HCT116 (cell line): ENCODE results near the gene LPAR2. TPM values are rescaled to one million over a fixed set of nuclear protein-coding genes. Genes with fewer than 3 reads are reported as not detected.

ENCODE experiments used
- ATAC-seq: fragments of 200-7000 bp; cut with Tn5 transposase; 2 replicates; pipeline ENCODE4 v1.9.1; 2020; ENCODE audit warnings: mild to moderate bottlenecking, moderate library complexity
- BruUV-seq: library from RNA; stranded (reverse); fragments of 400-500 nt; replicated peaks from 2 replicates; lab custom pipeline; 2021; lab: Mats Ljungman, UMichigan
- CTCF ChIA-PET: fragments of 300-600 bp; sonication (Branson Sonifier 250); formaldehyde crosslinking; loops from one replicate; lab custom pipeline; 2021; ENCODE audit warnings: antibody characterized with exemption; lab: Charles Lee
- POLR2A ChIA-PET: fragments of 300-600, 350-600 bp; sonication (Branson Sonifier 250); formaldehyde crosslinking; loops from one replicate; lab custom pipeline; 2021; ENCODE audit warnings: antibody characterized with exemption; lab: Charles Lee
- RAD21 ChIA-PET, 2 experiments: fragments of 300-600 bp; sonication (Branson Sonifier 250); formaldehyde crosslinking; loops; one replicate each; lab custom pipeline; 2023; ENCODE audit warnings: low total read pairs in 2 of 2; ENCODE audit not compliant: uncharacterized antibody in 2 of 2, unreplicated experiment in 2 of 2, low non-redundant PET in 1 of 2; lab: Charles Lee
- DNase-seq: peaks from one replicate; pipeline ENCODE4 v3.0.0-alpha.2; 2010; ENCODE audit warnings: low read depth, low spot score
- H2AFZ ChIP-seq: fragments of 200-600 bp; shearing (Covaris generic), sonication (generic); 2 replicates; pipeline ENCODE4 v1.6.1; 2017; ENCODE audit warnings: low read depth, mixed run types, mixed read lengths, antibody characterized with exemption, low read length; ENCODE audit not compliant: poor library complexity, severe bottlenecking
- H3K27ac ChIP-seq: 2 replicates; pipeline ENCODE4 v1.5.1; 2012; ENCODE audit warnings: low read depth, low read length
- H3K27me3 ChIP-seq: fragments of 200-600 bp; sonication (generic); 2 replicates; pipeline ENCODE4 v1.6.1; 2016; ENCODE audit warnings: mixed run types, low read length, mixed read lengths; ENCODE audit not compliant: insufficient read depth
- H3K36me3 ChIP-seq, 2 experiments: fragments of 200-500 bp in 1 of 2; fragments of 200-600 bp in 1 of 2; sonication (Bioruptor generic) in 1 of 2; sonication (generic) in 1 of 2; 2 replicates each; pipeline versions ENCODE4 v1.5.1 to v1.6.1; 2014 to 2016; ENCODE audit warnings: low read length in 2 of 2, inconsistent platforms in 1 of 2, mixed read lengths in 1 of 2, mixed run types in 1 of 2; ENCODE audit not compliant: insufficient read depth in 2 of 2, control insufficient read depth in 1 of 2
- H3K4me1 ChIP-seq, 2 experiments: fragments of 200-600 bp in 1 of 2; sonication (generic) in 1 of 2; 2 replicates each; pipeline versions ENCODE4 v1.5.1 to v1.6.1; 2012 to 2017; ENCODE audit warnings: low read length in 2 of 2, inconsistent platforms in 1 of 2, mild to moderate bottlenecking in 1 of 2, mixed read lengths in 1 of 2, mixed run types in 1 of 2, moderate library complexity in 1 of 2; ENCODE audit not compliant: insufficient read depth in 2 of 2, control insufficient read depth in 1 of 2
- H3K4me2 ChIP-seq: fragments of 200-600 bp; sonication (generic); 2 replicates; pipeline ENCODE4 v1.6.1; 2017; ENCODE audit warnings: mixed run types, low read length, mixed read lengths
- H3K4me3 ChIP-seq, 2 experiments: fragments of 200-600 bp in 1 of 2; sonication (generic) in 1 of 2; replicated peaks in 1 of 2; 2 replicates each; pipeline ENCODE4 v1.5.1; 2011 to 2016; ENCODE audit warnings: low read length in 2 of 2, control low read depth in 1 of 2, low read depth in 1 of 2, mild to moderate bottlenecking in 1 of 2, mixed read lengths in 1 of 2, mixed run types in 1 of 2
- H3K79me2 ChIP-seq: fragments of 200-600 bp; sonication (generic); 2 replicates; pipeline ENCODE4 v1.6.1; 2017; ENCODE audit warnings: mild to moderate bottlenecking, mixed run types, low read length, moderate library complexity, mixed read lengths; ENCODE audit not compliant: insufficient read depth
- H3K9ac ChIP-seq: fragments of 200-600 bp; sonication (generic); 2 replicates; pipeline ENCODE4 v1.6.1; 2016; ENCODE audit warnings: low read length, mixed read lengths
- H3K9me2 ChIP-seq: fragments of 200-600 bp; sonication (generic), shearing (Covaris generic); 2 replicates; pipeline ENCODE4 v1.6.1; 2017; ENCODE audit warnings: mixed run types, mild to moderate bottlenecking, moderate library complexity; ENCODE audit not compliant: insufficient read depth
- H3K9me3 ChIP-seq, 2 experiments: fragments of 200-500 bp in 1 of 2; fragments of 200-600 bp in 1 of 2; sonication (Bioruptor generic) in 1 of 2; sonication (generic) in 1 of 2; 2 replicates each; pipeline ENCODE4 v1.6.1; 2014 to 2017; ENCODE audit warnings: low read length in 2 of 2, mixed read lengths in 2 of 2, inconsistent platforms in 1 of 2, low read depth in 1 of 2, mild to moderate bottlenecking in 1 of 2, mixed run types in 1 of 2, moderate library complexity in 1 of 2; ENCODE audit not compliant: control insufficient read depth in 1 of 2, insufficient read depth in 1 of 2
- H4K20me1 ChIP-seq: fragments of 200-600 bp; sonication (generic), shearing (Covaris generic); 2 replicates; pipeline ENCODE4 v1.6.1; 2017; ENCODE audit warnings: mixed run types, mild to moderate bottlenecking, moderate library complexity; ENCODE audit not compliant: insufficient read depth
- CBX3 ChIP-seq: IDR thresholded peaks from 2 replicates; pipeline ENCODE4 v1.6.1; 2012; ENCODE audit warnings: low read depth
- CEBPB ChIP-seq: IDR thresholded peaks from 2 replicates; pipeline ENCODE4 v1.6.1; 2012; ENCODE audit warnings: low read depth
- EGR1 ChIP-seq: IDR thresholded peaks from 2 replicates; pipeline ENCODE4 v1.6.1; 2012; ENCODE audit warnings: low read depth
- ELF1 ChIP-seq: IDR thresholded peaks from 2 replicates; pipeline ENCODE4 v1.6.1; 2012; ENCODE audit warnings: low read depth, borderline replicate concordance
- EZH2 ChIP-seq: fragments of 200-600 bp; sonication (generic); IDR thresholded peaks from 2 replicates; pipeline ENCODE4 v1.6.1; 2017; ENCODE audit warnings: antibody characterized with exemption, mixed run types
- EZH2phosphoT487 ChIP-seq: fragments of 200-600 bp; IDR thresholded peaks from 2 replicates; pipeline ENCODE4 v1.6.1; 2018; ENCODE audit warnings: antibody characterized with exemption, borderline replicate concordance
- MAX ChIP-seq: IDR thresholded peaks from 2 replicates; pipeline ENCODE4 v1.6.1; 2012
- POLR2AphosphoS5 ChIP-seq: IDR thresholded peaks from 2 replicates; pipeline ENCODE4 v1.6.1; 2011; ENCODE audit warnings: mild to moderate bottlenecking, low read depth, low read length, moderate library complexity
- RAD21 ChIP-seq: IDR thresholded peaks from 2 replicates; pipeline ENCODE4 v1.6.1; 2012; ENCODE audit warnings: low read depth, mild to moderate bottlenecking
- SIN3A ChIP-seq: IDR thresholded peaks from 2 replicates; pipeline ENCODE4 v1.6.1; 2012; ENCODE audit warnings: low read depth
- SP1 ChIP-seq: IDR thresholded peaks from 2 replicates; pipeline ENCODE4 v1.6.1; 2012; ENCODE audit warnings: low read depth
- TCF7L2 ChIP-seq: IDR thresholded peaks from 2 replicates; pipeline ENCODE4 v1.7.0; 2011; ENCODE audit warnings: borderline replicate concordance, inconsistent platforms; ENCODE audit not compliant: insufficient read depth, insufficient read length; ENCODE audit errors: extremely low read depth
- YY1 ChIP-seq: IDR thresholded peaks from 2 replicates; pipeline ENCODE4 v1.6.1; 2011; ENCODE audit warnings: low read length, low read depth, moderate library complexity, mild to moderate bottlenecking; ENCODE audit not compliant: insufficient replicate concordance; ENCODE audit errors: extremely low read depth
- ZFX ChIP-seq: fragments of 450-650 bp; IDR thresholded peaks from 2 replicates; pipeline ENCODE4 v1.6.1; 2017
- ZNF274 ChIP-seq: fragments of 200-500 bp; sonication (Bioruptor generic); IDR thresholded peaks from 2 replicates; pipeline ENCODE4 v1.6.1; 2014; ENCODE audit warnings: mild to moderate bottlenecking, low read depth, low read length, inconsistent platforms
- intact Hi-C: fragments of 100-400 bp; cut with micrococcal nuclease; formaldehyde crosslinking; loops from 2 replicates; pipeline ENCODE4 v1.10.0; 2022
- total RNA-seq: library from RNA; stranded (reverse); gene quantifications from one replicate; pipeline ENCODE4 v1.2.1, GENCODE V29; 2021; ENCODE audit not compliant: unreplicated experiment

LPAR2 gene
- total RNA-seq, 1 experiment from 2014 or later: 28.2 TPM

GRCh38 chr19:19655051-19655594 lies 27.1 kb upstream of the LPAR2 start:
- H3K79me2 ChIP-seq: peaks cover 13% of the 10 kb centered on the region
- TF ChIP-seq ZNF274 (no peak), MAX (no peak)
- TF ChIP-seq, all 23 proteins: peak for 0
- CTCF ChIA-PET: no interaction called here
- Histone ChIP-seq H3K4me3 (no peak overlapping the region), H3K9me2 (no peaks in the 10 kb centered on the region), H4K20me1 (no peaks in the 10 kb centered on the region), H3K9me3 (no peaks in the 10 kb centered on the region), H3K36me3 (peaks cover 56 to 61% of the 10 kb centered on the region in 2 experiments), H3K27me3 (no peaks in the 10 kb centered on the region), H2AFZ (no peak overlapping the region), H3K27ac (no peak overlapping the region), H3K4me1 (peaks cover 0 to 6% of the 10 kb centered on the region in 2 experiments; a peak in 1 of 4 replicates), H3K4me2 (no peak overlapping the region), H3K9ac (no peak overlapping the region)
- no peak for ATAC-seq
- intact Hi-C loops: no loop called here
- BruUV-seq: no TSS peak
- POLR2A ChIA-PET: no interaction called here
- DNase-seq: no peak
- RAD21 ChIA-PET: no interaction called here

GRCh38 chr19:19654441-19654840 lies 26.4 kb upstream of the LPAR2 start:
- CTCF ChIA-PET: no interaction called here

More at GRCh38 chr19:19654441-19654840, 26.4 kb upstream of the LPAR2 start:
- ChIA-PET RAD21 (no interaction called here), POLR2A (interaction anchor here (1.4 kb wide), 1 partner anchor 9 kb away, joined by 3 read pairs; no protein-coding TSS in a partner anchor)
- ATAC-seq: no peak
- no peaks in the 10 kb centered on the region for H3K27me3 ChIP-seq
- no peak overlapping the region for H3K4me2 ChIP-seq
- intact Hi-C loops: no loop called here
- H3K36me3 ChIP-seq: peaks cover 54 to 55% of the 10 kb centered on the region in 2 experiments
- no peaks in the 10 kb centered on the region for H4K20me1 ChIP-seq
- peaks cover 6% of the 10 kb centered on the region for H3K79me2 ChIP-seq
- no peaks in the 10 kb centered on the region for H3K9me3 ChIP-seq
- no peak overlapping the region for H2AFZ ChIP-seq
- H3K4me1 ChIP-seq: no peaks in the 10 kb centered on the region
- H3K9ac ChIP-seq: no peak overlapping the region
- no peaks in the 10 kb centered on the region for H3K9me2 ChIP-seq
- H3K27ac ChIP-seq: no peak overlapping the region
- no peak overlapping the region for H3K4me3 ChIP-seq
- TF ChIP-seq EZH2 (no peak), SIN3A (no peak), POLR2AphosphoS5 (no peak), CBX3 (no peak), MAX (no peak), TCF7L2 (no peak), EZH2phosphoT487 (no peak), YY1 (no peak), SP1 (no peak), RAD21 (no peak), CEBPB (no peak), ZFX (no peak), ZNF274 (no peak), EGR1 (no peak), ELF1 (no peak)
- TF ChIP-seq, all 23 proteins: peak for 0
- DNase-seq: no peak
- BruUV-seq: no TSS peak
